ENCODE measurements around the gene TM4SF18. TPM values are rescaled to one million over a fixed set of nuclear protein-coding genes. Genes with fewer than 3 reads are reported as not detected.
"Not testable (repeated sequence)": the region's sequence is repeated elsewhere in the genome, so short reads cannot be mapped to it uniquely, and the experiment has no call there.

TM4SF18 gene
- total and polyA plus RNA-seq, 4 experiments from 2014 or later: not detected

GRCh38 chr3:149352556-149352955 lies 19.1 kb upstream of the TM4SF18 start:
- Mint-ChIP-seq H3K27ac (no peak overlapping the region), H3K36me3 (no peaks in the 10 kb centered on the region), H3K4me1 (no peaks in the 10 kb centered on the region), H3K27me3 (peaks cover 10 to 19% of the 10 kb centered on the region in 2 donors), H3K9me3 (peaks cover 0 to 1% (median 0%) of the 10 kb centered on the region in 8 donors), H3K4me3 (no peak overlapping the region)
- intact Hi-C loops (cut with micrococcal nuclease): no loop called here
- Histone ChIP-seq H3K36me3 (ENCODE audit: insufficient read depth, low read length) (no peaks in the 10 kb centered on the region), H3K4me1 (ENCODE audit: insufficient read depth, low read length) (no peaks in the 10 kb centered on the region), H3K4me3 (ENCODE audit: low read length in 2 of 2) (no peak overlapping the region), H3K27me3 (ENCODE audit: insufficient read depth, low read length) (no peaks in the 10 kb centered on the region), H3K27ac (ENCODE audit: low read depth, low read length) (no peak overlapping the region), H3K9me3 (ENCODE audit: control insufficient read depth in 1 of 2, low read length in 2 of 2) (no peaks in the 10 kb centered on the region)
- peak in 4 of 5 donors; percentile 2 to 7 (median 3) for DNase-seq
- ChIA-PET POLR2A (ENCODE audit: partially characterized antibody) (no interaction called here), CTCF (ENCODE audit: partially characterized antibody) (interaction anchor here (1.2 to 1.3 kb wide), 2 partner anchors 11 to 174 kb away, joined by 3 to 5 read pairs; no protein-coding TSS in a partner anchor)

GRCh38 chr3:149343951-149344350 lies 10.5 kb upstream of the TM4SF18 start:
- intact Hi-C loops (cut with micrococcal nuclease): loop anchor here (5.0 kb wide), 1 partner anchor 222 kb away; no protein-coding TSS in a partner anchor
- Mint-ChIP-seq H3K9me3 (peaks cover 0 to 1% (median 0%) of the 10 kb centered on the region in 8 donors), H3K27ac (no peak overlapping the region), H3K27me3 (peaks cover 13 to 19% of the 10 kb centered on the region in 2 donors), H3K4me3 (no peak overlapping the region), H3K4me1 (peaks cover 0 to 3% (median 1%) of the 10 kb centered on the region in 4 donors), H3K36me3 (no peaks in the 10 kb centered on the region)
- no peaks in the 10 kb centered on the region for H3K4me1 ChIP-seq (ENCODE audit: insufficient read depth, low read length)
- H3K36me3 ChIP-seq (ENCODE audit: insufficient read depth, low read length): no peaks in the 10 kb centered on the region
- H3K27me3 ChIP-seq (ENCODE audit: insufficient read depth, low read length): no peaks in the 10 kb centered on the region
- ChIA-PET POLR2A (ENCODE audit: partially characterized antibody) (no interaction called here), CTCF (ENCODE audit: partially characterized antibody) (interaction anchor here (0.7 to 2.0 kb wide), 5 partner anchors 11 to 388 kb away, joined by 3 to 7 read pairs (median 5); no protein-coding TSS in a partner anchor)
- H3K4me3 ChIP-seq (ENCODE audit: low read length in 2 of 2): no peak overlapping the region
- peak in 1 of 5 donors; percentile 6 for DNase-seq
- no peak overlapping the region for H3K27ac ChIP-seq (ENCODE audit: low read depth, low read length)
- H3K9me3 ChIP-seq (ENCODE audit: control insufficient read depth in 1 of 2, low read length in 2 of 2): no peaks in the 10 kb centered on the region

DNA sequence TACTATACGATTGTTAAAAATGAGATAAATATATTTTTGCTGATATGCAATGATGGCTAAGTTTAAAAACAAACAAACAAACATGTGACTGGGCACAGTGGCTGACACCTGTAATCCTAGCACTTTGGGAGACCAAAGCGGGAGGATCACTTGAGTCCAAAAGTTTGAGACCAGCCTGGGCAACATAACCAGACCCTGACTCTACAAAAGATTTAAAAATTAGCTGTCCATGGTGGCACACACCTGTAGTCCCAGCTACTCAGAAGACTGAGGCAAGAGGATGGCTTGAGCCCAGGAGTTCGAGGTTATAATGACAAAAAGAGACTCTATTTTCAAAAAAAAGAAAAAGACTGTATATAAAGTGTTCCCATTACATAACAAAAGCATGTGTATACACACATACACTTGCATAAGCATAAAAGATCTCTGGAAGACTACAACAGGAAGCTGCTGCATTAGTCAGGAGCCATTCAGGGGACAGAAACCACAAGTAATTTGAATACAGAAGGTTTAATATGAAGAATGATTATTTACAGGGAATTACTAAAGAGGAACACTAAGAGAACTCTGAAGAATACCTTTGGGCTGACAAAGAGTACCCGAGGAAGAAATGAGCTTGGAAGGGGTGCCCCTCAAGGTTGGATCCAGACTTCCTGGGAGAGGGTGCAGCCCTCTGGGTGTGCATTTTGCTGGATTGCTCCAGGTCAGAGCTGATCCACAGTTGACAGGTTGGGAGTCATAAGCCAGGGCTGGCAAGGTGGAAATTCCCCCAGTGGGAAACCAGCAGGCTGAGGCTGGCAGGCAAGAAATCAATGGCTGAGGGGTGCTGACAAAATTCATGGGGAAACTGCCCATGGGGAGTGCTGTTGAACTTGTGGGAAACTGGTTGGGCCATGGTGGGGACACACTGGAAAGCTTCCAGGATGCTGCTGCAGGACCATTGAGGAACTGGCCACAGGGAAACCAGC lies 9.3 kb upstream of the TM4SF18 start:
- ChIA-PET POLR2A (ENCODE audit: partially characterized antibody) (no interaction called here), CTCF (ENCODE audit: partially characterized antibody) (interaction anchor here (1.5 to 2.0 kb wide), 3 partner anchors 11 to 387 kb away, joined by 4 to 7 read pairs (median 5); no protein-coding TSS in a partner anchor)
- no peak overlapping the region for H3K4me3 Mint-ChIP-seq
- no peak for DNase-seq
- H3K27ac Mint-ChIP-seq: no peak overlapping the region
- no peak overlapping the region for H3K27ac ChIP-seq (ENCODE audit: low read depth, low read length)
- H3K27me3 ChIP-seq (ENCODE audit: insufficient read depth, low read length): no peaks in the 10 kb centered on the region
- H3K4me1 Mint-ChIP-seq: peaks cover 0 to 3% (median 1%) of the 10 kb centered on the region in 4 donors
- intact Hi-C loops (cut with micrococcal nuclease): loop anchor here (5.0 kb wide), 1 partner anchor 220 kb away; no protein-coding TSS in a partner anchor
- no peaks in the 10 kb centered on the region for H3K36me3 Mint-ChIP-seq
- H3K36me3 ChIP-seq (ENCODE audit: insufficient read depth, low read length): no peaks in the 10 kb centered on the region
- peaks cover 9 to 15% of the 10 kb centered on the region in 2 donors for H3K27me3 Mint-ChIP-seq
- no peaks in the 10 kb centered on the region for H3K9me3 ChIP-seq (ENCODE audit: control insufficient read depth in 1 of 2, low read length in 2 of 2)
- H3K4me1 ChIP-seq (ENCODE audit: insufficient read depth, low read length): no peaks in the 10 kb centered on the region
- no peak overlapping the region for H3K4me3 ChIP-seq (ENCODE audit: low read length in 2 of 2)
- peaks cover 0 to 1% (median 0%) of the 10 kb centered on the region in 8 donors for H3K9me3 Mint-ChIP-seq

GRCh38 chr3:149340310-149340933 lies 7.0 kb upstream of the TM4SF18 start:
- H3K36me3 Mint-ChIP-seq: no peaks in the 10 kb centered on the region
- peaks cover 8 to 12% of the 10 kb centered on the region in 2 donors for H3K27me3 Mint-ChIP-seq
- ChIA-PET CTCF (ENCODE audit: partially characterized antibody) (interaction anchor here (1.0 to 1.8 kb wide), 2 partner anchors 11 to 17 kb away, joined by 4 to 5 read pairs; no protein-coding TSS in a partner anchor), POLR2A (ENCODE audit: partially characterized antibody) (no interaction called here)
- no peaks in the 10 kb centered on the region for H3K36me3 ChIP-seq (ENCODE audit: insufficient read depth, low read length)
- peaks cover 0 to 3% (median 1%) of the 10 kb centered on the region in 4 donors for H3K4me1 Mint-ChIP-seq
- no peaks in the 10 kb centered on the region for H3K27me3 ChIP-seq (ENCODE audit: insufficient read depth, low read length)
- intact Hi-C loops (cut with micrococcal nuclease): loop anchor here (5.0 kb wide), 1 partner anchor 218 kb away; no protein-coding TSS in a partner anchor
- no peak overlapping the region for H3K27ac Mint-ChIP-seq
- no peak for DNase-seq
- H3K4me3 ChIP-seq (ENCODE audit: low read length in 2 of 2): no peak overlapping the region
- peaks cover 0 to 1% (median 0%) of the 10 kb centered on the region in 8 donors for H3K9me3 Mint-ChIP-seq
- H3K9me3 ChIP-seq (ENCODE audit: control insufficient read depth in 1 of 2, low read length in 2 of 2): no peaks in the 10 kb centered on the region
- H3K4me3 Mint-ChIP-seq: no peak overlapping the region
- no peak overlapping the region for H3K27ac ChIP-seq (ENCODE audit: low read depth, low read length)
- H3K4me1 ChIP-seq (ENCODE audit: insufficient read depth, low read length): no peaks in the 10 kb centered on the region

DNA sequence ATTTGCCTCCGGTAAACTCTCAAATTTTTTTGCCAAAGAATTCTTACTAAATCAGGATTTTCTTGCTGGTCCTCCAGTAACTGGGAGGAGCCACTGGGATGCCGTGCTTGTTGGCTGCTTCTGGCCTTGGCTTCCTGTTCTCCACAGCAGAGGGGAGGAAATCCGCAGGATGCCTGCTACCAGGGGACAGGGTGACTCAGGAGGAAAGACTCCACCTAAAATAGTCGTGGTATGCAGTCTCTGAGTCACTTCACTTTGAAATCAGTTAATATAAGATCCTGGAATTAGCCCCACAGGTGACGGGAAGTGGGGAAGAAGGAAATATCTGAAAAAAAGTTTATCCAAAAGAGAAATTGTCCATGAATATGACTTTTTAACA lies 6.5 kb upstream of the TM4SF18 start:
- Histone ChIP-seq H3K27me3 (ENCODE audit: insufficient read depth, low read length) (no peaks in the 10 kb centered on the region), H3K4me1 (ENCODE audit: insufficient read depth, low read length) (no peaks in the 10 kb centered on the region), H3K9me3 (ENCODE audit: control insufficient read depth in 1 of 2, low read length in 2 of 2) (no peaks in the 10 kb centered on the region), H3K36me3 (ENCODE audit: insufficient read depth, low read length) (no peaks in the 10 kb centered on the region), H3K27ac (ENCODE audit: low read depth, low read length) (no peak overlapping the region), H3K4me3 (ENCODE audit: low read length in 2 of 2) (no peak overlapping the region)
- CTCF ChIA-PET (ENCODE audit: partially characterized antibody): interaction anchor here (1.8 kb wide), 1 partner anchor 11 kb away, joined by 5 read pairs; no protein-coding TSS in a partner anchor
- no peak for DNase-seq
- Mint-ChIP-seq H3K27ac (no peak overlapping the region), H3K4me3 (no peak overlapping the region), H3K27me3 (peaks cover 8 to 12% of the 10 kb centered on the region in 2 donors), H3K36me3 (no peaks in the 10 kb centered on the region), H3K9me3 (peaks cover 0 to 1% (median 0%) of the 10 kb centered on the region in 8 donors), H3K4me1 (peaks cover 0 to 3% (median 1%) of the 10 kb centered on the region in 4 donors)
- intact Hi-C loops (cut with micrococcal nuclease): loop anchor here (5.0 kb wide), 1 partner anchor 218 kb away; no protein-coding TSS in a partner anchor
- POLR2A ChIA-PET (ENCODE audit: partially characterized antibody): no interaction called here

DNA sequence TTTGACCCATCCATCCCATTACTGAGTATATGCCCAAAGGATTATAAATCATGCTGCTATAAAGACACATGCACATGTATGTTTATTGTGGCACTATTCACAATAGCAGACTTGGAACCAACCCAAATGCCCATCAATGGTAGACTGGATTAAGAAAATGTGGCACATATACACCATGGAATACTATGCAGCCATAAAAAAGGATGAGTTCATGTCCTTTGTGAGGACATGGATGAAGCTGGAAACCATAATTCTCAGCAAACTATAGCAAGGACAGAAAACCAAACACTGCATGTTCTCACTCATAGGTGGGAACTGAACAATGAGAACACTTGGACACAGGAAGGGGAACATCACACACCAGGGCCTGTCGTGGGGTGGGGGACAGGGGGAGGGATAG lies 4.0 kb upstream of the TM4SF18 start:
- POLR2A ChIA-PET (ENCODE audit: partially characterized antibody); H3K36me3 Mint-ChIP-seq; DNase-seq; H3K27ac ChIP-seq (ENCODE audit: low read depth, low read length); H3K27me3 ChIP-seq (ENCODE audit: insufficient read depth, low read length); intact Hi-C loops (cut with micrococcal nuclease); CTCF ChIA-PET (ENCODE audit: partially characterized antibody); H3K4me3 ChIP-seq (ENCODE audit: low read length in 2 of 2); H3K4me3 Mint-ChIP-seq; H3K27ac Mint-ChIP-seq; H3K9me3 Mint-ChIP-seq; H3K4me1 Mint-ChIP-seq; H3K36me3 ChIP-seq (ENCODE audit: insufficient read depth, low read length); H3K4me1 ChIP-seq (ENCODE audit: insufficient read depth, low read length); H3K9me3 ChIP-seq (ENCODE audit: control insufficient read depth in 1 of 2, low read length in 2 of 2): not testable (repeated sequence)
- H3K27me3 Mint-ChIP-seq: peaks cover 8 to 11% of the 10 kb centered on the region in 2 donors

GRCh38 chr3:149336925-149337324 lies 3.5 kb upstream of the TM4SF18 start:
- no peaks in the 10 kb centered on the region for H3K9me3 ChIP-seq (ENCODE audit: control insufficient read depth in 1 of 2, low read length in 2 of 2)
- peaks cover 8 to 11% of the 10 kb centered on the region in 2 donors for H3K27me3 Mint-ChIP-seq
- no peaks in the 10 kb centered on the region for H3K36me3 Mint-ChIP-seq
- no peaks in the 10 kb centered on the region for H3K9me3 Mint-ChIP-seq
- no peaks in the 10 kb centered on the region for H3K4me1 ChIP-seq (ENCODE audit: insufficient read depth, low read length)
- intact Hi-C loops (cut with micrococcal nuclease): no loop called here
- no peak overlapping the region for H3K4me3 Mint-ChIP-seq
- no peak overlapping the region for H3K4me3 ChIP-seq (ENCODE audit: low read length in 2 of 2)
- H3K27ac ChIP-seq (ENCODE audit: low read depth, low read length): no peak overlapping the region
- H3K27me3 ChIP-seq (ENCODE audit: insufficient read depth, low read length): no peaks in the 10 kb centered on the region
- no peaks in the 10 kb centered on the region for H3K36me3 ChIP-seq (ENCODE audit: insufficient read depth, low read length)
- POLR2A ChIA-PET (ENCODE audit: partially characterized antibody): no interaction called here
- CTCF ChIA-PET (ENCODE audit: partially characterized antibody): no interaction called here
- peaks cover 0 to 3% (median 1%) of the 10 kb centered on the region in 4 donors for H3K4me1 Mint-ChIP-seq
- H3K27ac Mint-ChIP-seq: no peak overlapping the region
- DNase-seq: no peak

Measured in CD4-positive, alpha-beta memory T cell (primary cell).